GM19035 (cell line): ENCODE measurements around the gene MSANTD2.

Source experiments
- ATAC-seq: cut with Tn5 transposase; IDR thresholded peaks from one replicate; pipeline ENCODE4 v1.9.1; 2021; ENCODE audit not compliant: unreplicated experiment

MSANTD2 gene

DNA sequence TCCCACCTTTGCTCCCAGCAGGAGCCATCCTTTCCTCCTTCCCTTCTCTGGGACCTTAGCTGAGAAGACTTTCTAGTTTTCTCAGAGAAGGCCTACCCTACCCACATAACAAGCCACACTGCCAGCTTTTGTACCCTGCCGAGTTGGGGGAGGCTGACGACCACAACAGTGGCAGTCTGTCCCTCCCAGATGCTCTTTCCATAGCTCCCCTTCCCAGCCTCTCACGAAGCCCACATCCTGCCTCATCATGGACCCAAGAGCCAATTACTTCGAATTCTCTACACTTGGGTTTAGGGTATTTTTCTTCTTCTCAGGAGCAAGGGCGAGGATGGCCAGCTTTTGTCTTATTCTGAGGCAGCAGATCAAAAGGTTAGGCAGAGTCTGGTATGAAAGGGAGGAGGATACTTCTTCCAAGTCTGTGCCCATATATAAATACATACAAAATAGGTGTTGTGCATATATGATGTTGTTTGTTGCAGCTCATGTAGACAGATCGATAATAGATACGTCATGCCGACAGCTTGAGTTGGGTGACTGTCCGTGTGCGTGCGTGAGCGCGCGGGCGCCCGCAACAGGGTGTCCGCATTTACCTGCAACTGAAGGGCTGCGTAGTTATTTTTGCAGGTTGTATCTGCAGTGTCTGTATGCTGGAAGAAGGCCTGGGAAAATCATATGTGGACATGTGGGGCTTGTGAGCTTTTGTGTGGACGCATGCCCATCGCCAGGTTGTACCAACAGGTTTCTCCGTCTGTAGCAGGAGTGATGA is 61.3 kb downstream of the MSANTD2 start:
- ATAC-seq, result no peak

DNA sequence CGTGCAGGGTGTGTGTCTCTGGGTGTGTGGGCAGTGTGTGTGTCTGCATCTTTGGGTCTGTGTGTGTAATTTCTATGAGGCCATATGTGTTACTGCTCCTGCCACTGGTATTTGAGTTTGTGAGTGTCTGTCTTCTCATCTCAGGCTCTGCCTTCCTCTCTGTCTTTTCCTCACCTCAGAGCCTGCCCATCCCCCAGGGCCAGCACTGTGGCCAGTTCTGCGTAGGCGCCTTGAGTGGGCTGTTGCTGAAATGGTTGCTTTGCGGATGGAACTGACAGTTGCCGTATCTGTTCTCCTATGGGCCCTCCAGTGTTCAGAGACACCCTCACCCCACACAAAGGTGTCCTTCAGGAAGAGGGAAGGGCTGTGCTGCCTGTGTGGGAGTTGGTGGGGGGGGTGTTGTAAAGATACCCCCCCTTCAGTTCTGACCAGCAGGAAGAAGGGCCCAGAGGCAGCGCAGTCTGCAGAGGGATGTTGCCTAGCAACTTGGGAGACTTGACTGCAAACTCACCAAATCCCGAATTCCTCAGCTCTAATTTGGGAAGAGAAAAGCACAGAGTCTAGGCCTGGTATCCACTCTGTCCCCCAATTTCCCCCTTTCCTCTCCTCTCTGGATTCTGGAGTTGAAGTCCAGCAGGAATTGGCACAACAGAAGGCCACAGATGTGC is 62.4 kb downstream of the MSANTD2 start:
- no peak for ATAC-seq

DNA sequence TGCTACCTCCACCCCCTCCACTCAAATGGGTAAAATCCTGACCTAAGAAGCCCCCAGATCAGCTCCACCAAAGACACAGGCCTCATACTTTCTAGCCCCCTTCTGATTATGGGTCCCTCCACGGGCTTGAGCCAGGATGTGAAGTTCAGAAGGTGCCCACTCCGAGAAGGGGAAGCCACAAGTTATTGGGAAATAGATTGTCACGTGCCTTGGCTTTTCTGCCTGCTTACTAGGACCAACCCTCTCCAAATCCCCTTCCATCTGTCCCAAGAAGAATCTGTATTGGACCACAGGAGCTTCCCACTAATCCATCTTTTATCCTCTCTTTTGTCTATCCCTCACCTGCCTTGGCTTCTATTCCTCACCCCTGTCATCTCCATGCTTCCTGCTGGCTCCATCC is 63.5 kb downstream of the MSANTD2 start:
- no peak for ATAC-seq

DNA sequence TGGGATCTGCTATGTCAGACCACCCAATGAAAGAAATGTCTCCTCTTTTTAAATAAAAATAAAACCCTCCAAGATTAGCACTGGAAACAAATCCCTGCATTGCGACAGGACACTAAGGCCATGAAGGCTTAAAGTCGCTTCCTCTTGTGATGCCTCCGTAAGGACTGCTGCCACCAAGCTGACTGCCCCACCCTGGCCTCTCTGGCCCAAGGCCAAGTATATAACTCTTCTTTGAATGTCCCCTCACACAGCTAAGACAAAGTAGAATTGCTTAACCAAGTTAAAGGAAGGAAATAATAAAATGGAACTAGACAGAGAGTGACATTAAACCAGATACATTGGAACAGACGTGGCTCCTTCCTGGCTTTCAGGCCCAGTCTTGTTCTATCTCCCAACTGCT is 68.0 kb downstream of the MSANTD2 start:
- ATAC-seq, result no peak

DNA sequence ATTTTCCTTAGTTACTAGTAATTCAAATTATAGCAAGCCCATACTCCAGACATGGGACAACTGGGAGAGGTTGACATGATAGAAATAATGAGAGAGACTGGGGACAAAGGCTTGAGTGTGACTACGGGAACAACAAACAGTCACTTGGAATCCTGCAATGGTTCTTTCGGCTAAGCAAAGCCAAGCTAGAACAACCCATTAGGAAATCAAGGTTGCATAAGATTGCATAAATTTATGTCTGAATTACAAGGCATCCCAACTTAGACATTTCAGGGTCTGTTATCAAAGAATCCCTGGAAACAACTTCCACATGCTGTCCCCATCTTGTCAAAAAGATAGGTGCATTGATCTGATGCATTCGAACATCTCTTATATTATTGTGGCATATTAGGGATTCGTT is 70.6 kb downstream of the MSANTD2 start:
- no peak for ATAC-seq

DNA sequence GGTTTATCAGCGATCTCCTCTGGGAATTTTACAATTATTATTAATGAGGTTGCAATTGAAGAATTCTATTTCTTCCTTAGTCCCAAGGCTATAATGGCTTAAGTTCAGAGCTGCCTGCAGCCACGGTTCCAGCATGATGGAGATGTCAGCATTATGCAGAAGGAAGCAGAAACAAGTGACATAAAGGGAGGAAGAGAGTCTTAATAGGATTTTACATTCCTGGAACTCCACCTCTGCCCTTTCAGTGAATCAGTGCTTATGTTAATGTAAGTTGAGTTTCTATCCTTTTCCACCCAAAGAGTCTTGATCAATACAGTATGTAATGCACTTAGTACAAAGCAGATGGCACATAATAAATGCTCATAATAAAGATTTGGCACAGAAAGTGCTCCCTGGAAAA is 72.1 kb downstream of the MSANTD2 start:
- ATAC-seq, result no peak

DNA sequence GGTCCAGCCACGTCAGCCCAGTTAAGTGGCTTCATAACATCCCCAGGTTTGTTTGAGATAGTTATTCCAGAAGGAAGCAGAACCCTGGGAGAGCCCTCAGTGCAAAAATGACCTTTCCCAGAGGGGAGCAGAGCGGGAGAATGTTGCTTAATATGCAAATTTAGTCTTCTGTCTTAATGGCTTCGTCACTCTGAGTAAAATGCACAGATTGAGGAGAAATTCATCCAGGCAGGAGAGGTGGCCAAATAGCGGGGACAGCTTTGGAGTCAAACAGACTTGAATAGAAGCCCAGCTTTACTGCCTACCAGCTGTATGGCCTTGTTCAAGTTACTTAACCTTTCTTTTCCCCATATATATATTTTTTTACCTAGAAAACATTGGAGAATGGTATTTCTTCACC is 72.7 kb downstream of the MSANTD2 start:
- ATAC-seq, result no peak

DNA sequence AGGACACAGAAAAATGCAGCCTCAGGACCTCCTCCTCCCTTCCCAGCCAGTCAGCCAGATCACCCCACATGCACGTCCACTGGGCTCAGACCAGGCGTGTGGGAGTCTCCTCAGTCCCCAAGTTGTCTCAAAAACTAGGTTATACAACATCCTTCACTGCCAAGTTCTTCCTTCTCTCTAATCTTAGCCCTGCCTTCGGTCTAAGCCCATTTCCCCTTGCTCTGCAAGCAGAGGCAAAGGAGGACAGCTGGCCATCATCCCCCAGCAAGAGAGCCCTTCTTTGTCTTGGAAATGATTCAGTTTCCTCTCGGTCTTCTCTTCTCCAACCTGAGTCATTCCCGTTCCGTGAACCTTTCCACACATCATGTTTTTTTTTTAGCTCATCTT is 74.5 kb downstream of the MSANTD2 start:
- peak; percentile 22 for ATAC-seq

DNA sequence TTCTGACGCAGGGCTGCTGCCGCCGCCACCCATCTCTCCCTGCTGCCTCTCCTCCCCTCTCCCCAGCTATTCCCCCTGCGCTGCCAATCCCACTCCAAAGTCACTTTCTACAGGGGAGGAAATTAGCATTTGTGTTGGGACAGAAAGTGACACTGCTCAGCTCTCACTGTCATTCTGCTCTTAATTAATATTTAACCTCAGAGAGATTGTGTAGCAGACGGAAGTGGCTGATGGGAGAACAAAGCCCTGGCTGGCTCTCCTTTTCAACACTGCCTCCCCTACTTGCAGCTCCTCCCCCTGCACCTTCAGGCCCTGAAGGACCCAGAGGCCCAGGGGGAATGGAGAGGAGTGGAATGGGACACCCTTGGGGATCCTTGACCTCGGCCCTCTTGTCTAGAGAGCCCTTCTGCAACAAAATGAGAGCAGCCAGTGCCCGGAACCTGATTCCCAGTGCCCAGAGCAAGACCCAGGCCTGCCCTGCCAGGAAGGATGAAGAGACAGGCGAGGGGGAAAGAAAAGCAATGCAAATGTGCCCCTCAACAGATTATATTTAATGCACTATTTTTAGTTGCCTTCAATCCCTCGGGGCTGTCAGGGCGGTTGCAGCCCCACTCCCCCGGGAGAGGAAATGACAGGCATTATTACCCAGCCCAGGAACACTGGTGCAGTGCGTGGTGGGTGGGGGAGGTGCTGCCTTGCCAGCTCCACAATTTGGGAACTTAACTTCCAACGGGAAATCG is 75.1 kb downstream of the MSANTD2 start:
- peak; percentile 65 for ATAC-seq

DNA sequence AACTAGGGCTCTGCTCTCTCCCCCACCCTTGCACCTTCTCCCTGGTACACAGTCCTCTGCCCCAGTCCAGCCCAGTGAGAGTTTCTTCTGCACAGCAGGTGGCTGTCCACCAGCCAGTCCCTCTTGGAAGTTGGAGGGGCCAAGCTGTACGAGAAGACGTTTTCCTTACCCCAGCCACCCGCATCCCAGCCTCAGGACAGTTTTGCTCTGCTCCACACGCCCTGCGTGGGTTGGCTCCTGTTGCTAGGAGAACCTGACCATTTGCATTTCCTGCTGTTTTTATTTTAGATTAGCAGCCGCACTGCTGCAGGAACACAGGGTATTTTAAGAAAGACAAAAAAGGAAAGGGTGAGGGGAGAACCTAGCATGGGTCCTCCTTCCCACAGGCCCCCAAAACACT is 78.0 kb downstream of the MSANTD2 start:
- no peak for ATAC-seq

DNA sequence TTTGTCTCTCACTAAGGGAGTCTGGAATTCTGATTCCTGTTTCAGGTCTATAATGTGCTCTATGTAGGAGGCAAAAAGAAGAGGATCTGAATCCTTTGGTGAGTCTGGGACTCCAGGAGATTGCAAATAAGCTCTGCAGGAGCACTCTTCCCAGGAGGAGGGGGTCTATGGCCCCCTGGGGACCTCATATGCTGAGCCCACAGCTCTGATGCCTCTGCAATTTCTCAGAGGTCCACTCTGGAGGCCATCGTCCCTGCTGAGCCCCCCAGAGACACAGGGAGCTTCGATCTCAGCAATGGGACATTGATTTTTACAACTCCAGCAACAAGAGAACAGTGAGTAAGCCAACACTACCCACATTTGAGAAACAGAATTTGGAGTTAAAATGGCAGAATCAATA is 80.7 kb downstream of the MSANTD2 start:
- ATAC-seq, result no peak

DNA sequence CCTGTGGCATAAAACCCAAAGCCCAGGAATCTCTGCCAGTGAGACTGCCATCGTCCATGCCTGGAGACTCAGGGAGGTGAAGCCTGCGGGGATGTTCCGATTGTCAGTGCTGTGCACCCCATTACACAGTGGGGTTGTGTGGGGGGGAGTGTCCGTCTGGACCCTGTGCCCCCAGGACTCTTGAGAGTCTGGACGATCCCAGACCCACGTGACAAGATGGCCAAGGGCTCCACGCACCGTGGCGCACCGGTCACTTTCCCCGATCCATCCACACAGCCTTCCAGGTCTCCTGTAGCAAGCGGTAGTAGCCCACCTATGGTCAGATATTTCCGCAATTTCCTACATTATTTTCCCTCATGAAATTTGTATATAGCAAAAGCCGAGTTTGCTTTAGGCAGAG is 81.4 kb downstream of the MSANTD2 start:
- no peak for ATAC-seq

DNA sequence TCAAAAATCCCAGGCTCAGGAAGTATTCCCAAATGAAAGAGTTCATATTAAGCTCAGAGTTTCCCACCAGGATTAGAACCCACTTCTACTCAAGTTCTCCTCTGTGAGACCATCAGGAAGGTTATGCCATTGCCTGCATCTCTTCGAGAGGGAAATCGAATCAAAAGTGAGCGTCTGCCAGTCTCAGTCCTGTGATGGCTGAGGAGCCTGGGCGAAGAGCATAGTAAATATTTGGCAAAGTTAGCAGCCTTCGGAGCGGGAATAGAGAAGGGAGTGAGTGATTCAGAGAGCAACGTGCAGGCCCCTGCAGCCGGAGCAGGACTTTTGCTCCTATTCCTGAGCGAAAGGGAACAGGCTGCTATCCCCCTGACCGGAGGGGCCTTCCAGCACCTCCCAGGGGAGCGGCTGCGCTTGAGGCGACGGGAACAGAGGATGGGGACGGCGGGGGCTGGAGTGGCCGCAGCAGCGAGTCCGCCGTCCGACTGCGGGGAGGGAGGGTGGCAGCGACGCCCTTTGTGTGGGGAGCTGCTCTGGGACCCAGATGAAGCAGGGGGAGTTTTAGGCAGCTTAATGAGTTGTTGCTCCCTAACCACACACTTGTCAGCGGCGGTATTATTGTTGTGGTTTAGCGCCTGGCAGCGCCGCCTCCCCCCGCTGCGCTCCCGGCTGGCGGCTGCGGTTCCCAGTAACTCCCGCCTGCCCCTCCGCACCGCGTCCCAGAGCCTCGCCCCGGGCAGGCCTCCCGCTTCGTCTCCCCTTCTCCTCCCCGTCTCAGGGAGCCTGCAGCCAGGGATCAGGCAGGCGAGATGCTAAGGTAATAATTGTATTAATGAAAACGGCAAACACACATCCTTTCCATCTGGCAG is 82.2 kb downstream of the MSANTD2 start:
- no peak for ATAC-seq

DNA sequence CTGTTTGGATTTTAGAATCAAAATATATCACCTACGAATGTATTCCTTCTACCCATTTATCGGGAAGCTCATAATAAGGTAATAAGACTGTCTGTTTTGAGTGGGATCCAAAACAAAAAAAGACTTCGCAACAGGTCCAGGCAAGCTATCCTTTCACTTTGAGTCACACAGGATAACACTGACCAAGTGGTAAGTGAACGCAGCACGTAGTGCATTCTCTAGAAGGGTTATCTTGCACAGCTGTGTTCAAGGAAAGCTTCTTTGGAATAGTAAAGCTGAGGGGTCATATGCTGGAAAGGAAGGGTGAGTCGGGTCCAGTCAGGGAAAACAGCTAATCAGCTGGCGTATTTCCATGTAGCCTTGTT is 82.8 kb downstream of the MSANTD2 start:
- ATAC-seq, result no peak

DNA sequence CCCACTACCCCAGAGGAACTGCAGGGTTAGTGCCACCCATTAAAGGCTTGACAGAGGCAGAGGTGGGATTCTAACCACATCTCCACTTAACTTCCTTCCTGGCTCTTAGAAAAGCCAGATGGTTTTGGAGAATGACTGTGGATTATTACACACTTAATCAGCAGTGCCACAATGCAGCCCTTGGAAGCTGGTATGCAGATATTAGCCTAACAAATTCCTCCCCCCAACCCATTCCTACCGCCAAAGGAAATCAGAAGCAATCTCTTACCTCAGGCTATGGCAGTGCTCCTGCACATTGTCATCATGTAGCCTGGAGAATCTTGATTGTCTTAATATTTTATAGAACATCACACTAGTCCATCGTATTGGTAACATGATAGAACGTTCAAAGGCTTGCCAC is 83.6 kb downstream of the MSANTD2 start:
- ATAC-seq, result no peak
